Measurements from ENCODE around the gene NAALADL2. TPM values are rescaled to one million over a fixed set of nuclear protein-coding genes. Genes with fewer than 3 reads are reported as not detected.

The NAALADL2 gene
- total and polyA plus RNA-seq, 2 of the 13 experiments (the other 11 are each of a cell fraction or from before 2014, with no cell fraction given): 0.08 TPM; not detected in 1

DNA sequence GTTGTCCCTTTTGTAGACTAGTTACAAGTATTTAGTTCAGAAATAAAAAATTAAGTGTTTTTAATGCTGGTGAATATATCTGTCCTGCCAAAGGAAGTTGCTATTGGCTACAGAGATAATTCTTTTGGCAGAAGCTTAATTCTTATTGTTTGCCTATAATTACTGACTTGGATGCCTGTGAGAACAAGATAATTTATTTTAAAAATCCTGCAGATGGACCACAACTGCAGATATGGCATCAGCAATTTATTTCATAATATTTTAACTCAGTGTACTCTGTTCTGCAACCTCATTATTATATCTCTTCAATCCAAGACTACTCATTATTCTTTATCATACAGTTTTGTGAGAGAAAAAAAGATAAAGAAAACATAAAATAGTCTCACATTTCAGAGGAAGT, 789.8 kb downstream of the NAALADL2 start (continued):
- TF ChIP-seq, protein P1, sequence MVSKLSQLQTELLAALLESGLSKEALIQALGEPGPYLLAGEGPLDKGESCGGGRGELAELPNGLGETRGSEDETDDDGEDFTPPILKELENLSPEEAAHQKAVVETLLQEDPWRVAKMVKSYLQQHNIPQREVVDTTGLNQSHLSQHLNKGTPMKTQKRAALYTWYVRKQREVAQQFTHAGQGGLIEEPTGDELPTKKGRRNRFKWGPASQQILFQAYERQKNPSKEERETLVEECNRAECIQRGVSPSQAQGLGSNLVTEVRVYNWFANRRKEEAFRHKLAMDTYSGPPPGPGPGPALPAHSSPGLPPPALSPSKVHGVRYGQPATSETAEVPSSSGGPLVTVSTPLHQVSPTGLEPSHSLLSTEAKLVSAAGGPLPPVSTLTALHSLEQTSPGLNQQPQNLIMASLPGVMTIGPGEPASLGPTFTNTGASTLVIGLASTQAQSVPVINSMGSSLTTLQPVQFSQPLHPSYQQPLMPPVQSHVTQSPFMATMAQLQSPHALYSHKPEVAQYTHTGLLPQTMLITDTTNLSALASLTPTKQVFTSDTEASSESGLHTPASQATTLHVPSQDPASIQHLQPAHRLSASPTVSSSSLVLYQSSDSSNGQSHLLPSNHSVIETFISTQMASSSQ (IDR thresholded peaks at IDR 0.05; ENCODE audit: low read depth): no peak
- TF ChIP-seq, protein P1 (CRISPR knock-in tag; IDR thresholded peaks at IDR 0.05; ENCODE audit: borderline replicate concordance): no peak
- TF ChIP-seq NR1H2 (CRISPR knock-in tag; IDR thresholded peaks at IDR 0.05; ENCODE audit: borderline replicate concordance, low read depth) (no peak), NCOA5 (CRISPR knock-in tag; IDR thresholded peaks at IDR 0.05) (no peak)

DNA sequence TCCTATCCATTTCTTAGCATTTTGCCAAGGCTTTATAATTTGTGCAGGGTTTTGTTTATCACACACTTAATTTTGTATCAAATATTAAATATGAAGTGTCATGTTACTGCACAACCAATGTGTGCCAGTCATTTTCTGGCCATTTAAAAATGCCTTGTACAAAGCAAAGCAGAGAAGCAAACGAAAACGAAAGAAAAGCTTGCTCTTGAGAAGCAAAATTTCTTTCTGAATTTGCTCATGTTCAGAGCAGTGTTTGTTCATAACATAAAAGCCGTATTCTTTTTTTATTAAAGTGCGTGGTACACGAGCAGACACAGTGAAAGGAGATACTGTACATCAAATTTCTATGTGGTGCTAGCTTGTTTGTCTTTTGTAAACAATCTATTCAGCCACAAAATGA, 792.6 kb downstream of the NAALADL2 start:
- H3K4me2 ChIP-seq (ENCODE audit: low read depth, low read length): no peak overlapping the region
- FAIRE-seq (no peak), DNase-seq (ENCODE audit: low spot score) (no peak), ATAC-seq (no peak)
- no peaks in the 10 kb centered on the region for H3K36me3 ChIP-seq (replicated peaks in 1 of 2; ENCODE audit: control insufficient read depth in 1 of 2, insufficient read depth in 2 of 2, low read length in 2 of 2)
- in situ Hi-C loops (cut with HindIII; ENCODE audit: extremely low pct_ligation_motif_present, low pct_unique_long_range_greater_than_20kb): no loop called here
- no peaks in the 10 kb centered on the region for H3K79me2 ChIP-seq (ENCODE audit: insufficient read depth, low read length)
- H3K27ac ChIP-seq (ENCODE audit: extremely low read length, insufficient read depth, low read length): no peak overlapping the region
- CTCF ChIA-PET (ENCODE audit: low intra/inter-chr PET ratio, low total read pairs): no interaction called here
- H2AFZ ChIP-seq (ENCODE audit: low read length): no peak overlapping the region
- intact Hi-C loops (cut with micrococcal nuclease; ENCODE audit: unreplicated experiment): no loop called here
- 11% methylated on average over 5 of the region's 5 CpGs for WGBS (ENCODE audit: low lambda C conversion rate)
- no peaks in the 10 kb centered on the region for H3K27me3 ChIP-seq (ENCODE audit: control insufficient read depth in 1 of 2, insufficient read depth in 2 of 2, low read length in 2 of 2)
- no peaks in the 10 kb centered on the region for H3K4me1 ChIP-seq (ENCODE audit: insufficient read depth, low read length)
- H3K9ac ChIP-seq (ENCODE audit: insufficient read depth, low read depth, low read length): no peak overlapping the region
- H4K20me1 ChIP-seq (ENCODE audit: insufficient read depth, low read length): no peaks in the 10 kb centered on the region
- H3K4me3 ChIP-seq (replicated peaks in 1 of 3; ENCODE audit: insufficient read depth in 1 of 3, low read depth in 2 of 3, low read length in 3 of 3): no peak overlapping the region
- POLR2A ChIA-PET: no interaction called here
- H3K9me3 ChIP-seq (ENCODE audit: low read length): peaks cover 7% of the 10 kb centered on the region; the same call in 1 of the 2 replicates
- no TSS peak for BruUV-seq (replicated peaks)
- TF ChIP-seq ZNF777 (CRISPR knock-in tag; IDR thresholded peaks at IDR 0.05): no peak
- no peak for TF ChIP-seq ATF7-NPFF (CRISPR knock-in tag; IDR thresholded peaks at IDR 0.05; ENCODE audit: low read depth)
- no peak for TF ChIP-seq CEBPG (CRISPR knock-in tag; IDR thresholded peaks at IDR 0.05)
- TF ChIP-seq, protein P2, sequence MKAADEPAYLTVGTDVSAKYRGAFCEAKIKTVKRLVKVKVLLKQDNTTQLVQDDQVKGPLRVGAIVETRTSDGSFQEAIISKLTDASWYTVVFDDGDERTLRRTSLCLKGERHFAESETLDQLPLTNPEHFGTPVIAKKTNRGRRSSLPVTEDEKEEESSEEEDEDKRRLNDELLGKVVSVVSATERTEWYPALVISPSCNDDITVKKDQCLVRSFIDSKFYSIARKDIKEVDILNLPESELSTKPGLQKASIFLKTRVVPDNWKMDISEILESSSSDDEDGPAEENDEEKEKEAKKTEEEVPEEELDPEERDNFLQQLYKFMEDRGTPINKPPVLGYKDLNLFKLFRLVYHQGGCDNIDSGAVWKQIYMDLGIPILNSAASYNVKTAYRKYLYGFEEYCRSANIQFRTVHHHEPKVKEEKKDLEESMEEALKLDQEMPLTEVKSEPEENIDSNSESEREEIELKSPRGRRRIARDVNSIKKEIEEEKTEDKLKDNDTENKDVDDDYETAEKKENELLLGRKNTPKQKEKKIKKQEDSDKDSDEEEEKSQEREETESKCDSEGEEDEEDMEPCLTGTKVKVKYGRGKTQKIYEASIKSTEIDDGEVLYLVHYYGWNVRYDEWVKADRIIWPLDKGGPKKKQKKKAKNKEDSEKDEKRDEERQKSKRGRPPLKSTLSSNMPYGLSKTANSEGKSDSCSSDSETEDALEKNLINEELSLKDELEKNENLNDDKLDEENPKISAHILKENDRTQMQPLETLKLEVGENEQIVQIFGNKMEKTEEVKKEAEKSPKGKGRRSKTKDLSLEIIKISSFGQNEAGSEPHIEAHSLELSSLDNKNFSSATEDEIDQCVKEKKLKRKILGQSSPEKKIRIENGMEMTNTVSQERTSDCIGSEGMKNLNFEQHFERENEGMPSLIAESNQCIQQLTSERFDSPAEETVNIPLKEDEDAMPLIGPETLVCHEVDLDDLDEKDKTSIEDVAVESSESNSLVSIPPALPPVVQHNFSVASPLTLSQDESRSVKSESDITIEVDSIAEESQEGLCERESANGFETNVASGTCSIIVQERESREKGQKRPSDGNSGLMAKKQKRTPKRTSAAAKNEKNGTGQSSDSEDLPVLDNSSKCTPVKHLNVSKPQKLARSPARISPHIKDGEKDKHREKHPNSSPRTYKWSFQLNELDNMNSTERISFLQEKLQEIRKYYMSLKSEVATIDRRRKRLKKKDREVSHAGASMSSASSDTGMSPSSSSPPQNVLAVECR (CRISPR knock-in tag; IDR thresholded peaks at IDR 0.05; ENCODE audit: borderline replicate concordance): no peak
- no peak for TF ChIP-seq ZNF569 (CRISPR knock-in tag; IDR thresholded peaks at IDR 0.05; ENCODE audit: borderline replicate concordance)
- TF ChIP-seq FOXM1 (CRISPR knock-in tag; IDR thresholded peaks at IDR 0.05): no peak
- no peak for TF ChIP-seq ZFX (CRISPR knock-in tag; IDR thresholded peaks at IDR 0.05; ENCODE audit: low read depth)
- TF ChIP-seq ZNF660 (CRISPR knock-in tag; IDR thresholded peaks at IDR 0.05; ENCODE audit: borderline replicate concordance, low read depth): no peak
- TF ChIP-seq KDM4B (CRISPR knock-in tag; IDR thresholded peaks at IDR 0.05): no peak
